ENCODE data around the gene NTNG2. TPM values are rescaled to one million over a fixed set of nuclear protein-coding genes. Genes with fewer than 3 reads are reported as not detected.

Gene NTNG2
- total and polyA plus RNA-seq, 2 donors (not counting 1 experiment from before 2014, with no cell fraction given), result 1.3 to 2.1 TPM

DNA sequence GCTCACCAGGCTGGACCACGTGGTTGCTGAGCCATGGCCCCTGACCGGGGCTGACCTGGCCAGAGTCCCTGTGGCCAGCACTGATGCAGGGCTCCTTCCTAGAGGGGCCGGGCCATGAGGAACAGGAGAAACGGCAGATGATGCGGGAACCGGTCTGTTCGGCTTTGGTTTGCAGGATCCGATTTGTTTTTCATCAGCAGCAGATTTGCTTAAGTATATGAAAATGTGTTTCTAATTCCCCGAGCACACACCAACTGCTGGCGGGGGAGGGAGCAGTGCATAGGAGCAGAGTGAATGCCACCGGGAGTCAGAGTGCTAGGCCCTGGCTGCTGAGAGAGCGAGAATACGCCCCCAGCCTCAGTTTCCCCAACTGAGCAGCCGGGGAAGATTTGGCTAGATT lies 13.6 kb downstream of the NTNG2 start:
- Histone ChIP-seq H3K4me3 (replicated peaks in 1 of 4; ENCODE audit: control extremely low read depth in 1 of 4, insufficient read depth in 1 of 4, low read depth in 3 of 4, low read length in 4 of 4) (no peak overlapping the region), H3K4me2 (ENCODE audit: extremely low read depth, insufficient read depth, low read length) (no peak overlapping the region), H3K27me3 (ENCODE audit: control insufficient read depth, insufficient read depth, low read length) (no peaks in the 10 kb centered on the region), H3K9me3 (ENCODE audit: control insufficient read depth, insufficient read depth, low read depth, low read length) (no peaks in the 10 kb centered on the region), H3K36me3 (ENCODE audit: control insufficient read depth, insufficient read depth, low read length) (no peaks in the 10 kb centered on the region), H4K20me1 (ENCODE audit: control insufficient read depth, extremely low read depth, insufficient read depth, low read length) (no peaks in the 10 kb centered on the region), H3K79me2 (ENCODE audit: control insufficient read depth, insufficient read depth, low read length) (no peaks in the 10 kb centered on the region), H3K4me1 (ENCODE audit: control insufficient read depth, extremely low read depth, insufficient read depth, low read length) (no peaks in the 10 kb centered on the region), H3K27ac (ENCODE audit: insufficient read depth, low read length) (no peak overlapping the region), H3K9ac (ENCODE audit: insufficient read depth, low read length) (no peak overlapping the region), H2AFZ (ENCODE audit: low read length) (no peak overlapping the region)
- TF ChIP-seq EZH2 (IDR thresholded peaks at IDR 0.05; ENCODE audit: low read length, missing control alignments) (no peak), CTCF (conservative IDR thresholded peaks at IDR 0.05 in 1 of 2, IDR thresholded peaks at IDR 0.05 in 1 of 2; ENCODE audit: low read depth in 1 of 2, low read length in 2 of 2) (no peak)
- DNase-seq (ENCODE audit: low read depth in 2 of 2), result no peak

DNA sequence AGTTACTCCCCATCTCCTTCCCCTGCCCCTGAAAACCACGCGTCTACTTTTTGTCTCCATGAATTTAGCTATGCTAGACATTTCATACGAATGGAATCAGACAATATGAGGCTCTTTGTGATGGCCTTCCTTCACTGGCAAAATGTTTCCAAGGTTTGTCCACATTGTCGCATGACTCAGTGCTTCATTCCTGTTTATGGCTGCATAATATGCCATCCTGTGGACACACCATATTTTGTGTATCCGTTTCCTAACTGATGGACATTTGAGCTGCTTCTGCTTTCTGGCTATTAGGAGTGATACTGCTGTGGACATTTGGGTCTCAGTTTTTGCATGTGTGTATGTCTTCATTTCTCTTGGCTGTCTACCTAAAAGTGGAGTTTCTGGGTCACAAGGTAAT lies 14.5 kb downstream of the NTNG2 start:
- Histone ChIP-seq H3K4me1 (ENCODE audit: control insufficient read depth, extremely low read depth, insufficient read depth, low read length) (no peaks in the 10 kb centered on the region), H3K36me3 (ENCODE audit: control insufficient read depth, insufficient read depth, low read length) (no peaks in the 10 kb centered on the region), H3K79me2 (ENCODE audit: control insufficient read depth, insufficient read depth, low read length) (no peaks in the 10 kb centered on the region)

DNA sequence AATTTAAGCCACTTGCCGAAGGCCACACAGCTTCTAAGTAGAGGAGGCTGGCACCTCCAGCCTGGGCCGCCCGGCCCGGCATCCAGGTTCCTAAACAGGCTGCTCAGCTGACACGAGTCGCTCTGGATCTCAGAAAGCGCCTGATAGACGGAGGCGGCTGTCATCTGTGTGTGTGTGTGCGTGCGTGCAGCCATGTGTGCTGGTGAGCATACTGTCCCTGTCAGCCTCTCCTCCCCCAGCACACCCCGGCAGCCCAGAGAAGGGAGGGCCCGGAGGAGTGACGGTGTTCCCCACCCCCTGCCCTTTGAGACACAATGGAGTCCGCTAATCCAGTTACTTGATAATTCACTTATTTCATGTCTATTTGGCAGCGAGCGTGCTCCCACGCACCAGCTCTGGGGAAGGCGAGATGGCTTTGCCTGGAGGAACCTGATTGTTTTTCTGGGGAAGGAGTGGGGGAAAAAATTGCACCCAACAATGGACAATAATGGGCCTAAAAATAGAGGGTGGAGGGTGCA lies 20.0 kb downstream of the NTNG2 start:
- Histone ChIP-seq H3K9ac (ENCODE audit: insufficient read depth, low read length) (no peak overlapping the region), H3K79me2 (ENCODE audit: control insufficient read depth, insufficient read depth, low read length) (no peaks in the 10 kb centered on the region), H3K4me2 (ENCODE audit: extremely low read depth, insufficient read depth, low read length) (no peak overlapping the region), H3K27me3 (ENCODE audit: control insufficient read depth, insufficient read depth, low read length) (peaks cover 24% of the 10 kb centered on the region), H4K20me1 (ENCODE audit: control insufficient read depth, extremely low read depth, insufficient read depth, low read length) (no peaks in the 10 kb centered on the region), H3K9me3 (ENCODE audit: control insufficient read depth, insufficient read depth, low read depth, low read length) (no peaks in the 10 kb centered on the region), H3K4me1 (ENCODE audit: control insufficient read depth, extremely low read depth, insufficient read depth, low read length) (no peaks in the 10 kb centered on the region), H3K36me3 (ENCODE audit: control insufficient read depth, insufficient read depth, low read length) (no peaks in the 10 kb centered on the region), H3K27ac (ENCODE audit: insufficient read depth, low read length) (no peak overlapping the region), H3K4me3 (replicated peaks in 1 of 4; ENCODE audit: control extremely low read depth in 1 of 4, insufficient read depth in 1 of 4, low read depth in 3 of 4, low read length in 4 of 4) (no peak overlapping the region), H2AFZ (ENCODE audit: low read length) (no peak overlapping the region)
- peak in 1 of 2 donors; percentile 15 for DNase-seq (ENCODE audit: low read depth in 2 of 2)
- TF ChIP-seq CTCF (conservative IDR thresholded peaks at IDR 0.05 in 1 of 2, IDR thresholded peaks at IDR 0.05 in 1 of 2; ENCODE audit: low read depth in 1 of 2, low read length in 2 of 2) (no peak), EZH2 (IDR thresholded peaks at IDR 0.05; ENCODE audit: low read length, missing control alignments) (no peak)

More for the DNA sequence above, 14.5 kb downstream of the NTNG2 start:
- Histone ChIP-seq H3K27ac (ENCODE audit: insufficient read depth, low read length) (no peak overlapping the region), H2AFZ (ENCODE audit: low read length) (no peak overlapping the region), H3K9me3 (ENCODE audit: control insufficient read depth, insufficient read depth, low read depth, low read length) (no peaks in the 10 kb centered on the region), H4K20me1 (ENCODE audit: control insufficient read depth, extremely low read depth, insufficient read depth, low read length) (no peaks in the 10 kb centered on the region), H3K27me3 (ENCODE audit: control insufficient read depth, insufficient read depth, low read length) (no peaks in the 10 kb centered on the region), H3K4me2 (ENCODE audit: extremely low read depth, insufficient read depth, low read length) (no peak overlapping the region), H3K4me3 (replicated peaks in 1 of 4; ENCODE audit: control extremely low read depth in 1 of 4, insufficient read depth in 1 of 4, low read depth in 3 of 4, low read length in 4 of 4) (no peak overlapping the region), H3K9ac (ENCODE audit: insufficient read depth, low read length) (no peak overlapping the region)
- TF ChIP-seq EZH2 (IDR thresholded peaks at IDR 0.05; ENCODE audit: low read length, missing control alignments) (no peak), CTCF (conservative IDR thresholded peaks at IDR 0.05 in 1 of 2, IDR thresholded peaks at IDR 0.05 in 1 of 2; ENCODE audit: low read depth in 1 of 2, low read length in 2 of 2) (no peak)
- DNase-seq (ENCODE audit: low read depth in 2 of 2), result no peak
